ENCODE measurements around the gene NR5A2. TPM values are rescaled to one million over a fixed set of nuclear protein-coding genes. Genes with fewer than 3 reads are reported as not detected.

The NR5A2 gene
- total and polyA plus RNA-seq, 10 of the 15 experiments (the other 5 are each of a cell fraction or from before 2014, with no cell fraction given) = 0.02 to 0.60 (median 0.15) TPM; not detected in 1

- in situ Hi-C loops (cut with MboI) = no loop called here
Measured at GRCh38 chr1:200198236-200198635, 170.7 kb downstream of the NR5A2 start.

More at GRCh38 chr1:200198236-200198635, 170.7 kb downstream of the NR5A2 start:
- H4K20me1 ChIP-seq (ENCODE audit: control insufficient read depth, insufficient read depth) = no peaks in the 10 kb centered on the region; the same call in 1 of the 2 replicates
- intact Hi-C loops (cut with micrococcal nuclease; ENCODE audit: unreplicated experiment) = no loop called here
- ChIA-PET RAD21 (ENCODE audit: unreplicated experiment) (no interaction called here), SMC1A (ENCODE audit: uncharacterized antibody, unreplicated experiment) (interaction anchor here (1.3 kb wide), 1 partner anchor 31 kb away, joined by 3 read pairs; no protein-coding TSS in a partner anchor), CTCF (interaction anchor here (0.6 kb wide), 1 partner anchor 300 kb away, joined by 3 read pairs; no protein-coding TSS in a partner anchor), POLR2A (no interaction called here)
- H3K4me2 ChIP-seq (ENCODE audit: control insufficient read depth, insufficient read depth) = no peak overlapping the region
- TF ChIP-seq SRF (IDR thresholded peaks at IDR 0.05; ENCODE audit: low read depth in 2 of 2, low read length in 2 of 2) = no peak
- no peak for TF ChIP-seq SREBF1 (IDR thresholded peaks at IDR 0.05; ENCODE audit: low read length)
- TF ChIP-seq ZNF217 (IDR thresholded peaks at IDR 0.05) = no peak
- TF ChIP-seq CBX3 (IDR thresholded peaks at IDR 0.05; ENCODE audit: borderline replicate concordance, low read depth) = no peak
- no peak for TF ChIP-seq POLR2AphosphoS5 (IDR thresholded peaks at IDR 0.05; ENCODE audit: low read length)
- TF ChIP-seq SMAD5 (IDR thresholded peaks at IDR 0.05; ENCODE audit: low read depth) = no peak
- TF ChIP-seq ELK1 (IDR thresholded peaks at IDR 0.05; ENCODE audit: low read depth, low read length) = no peak
- TF ChIP-seq YY1 (IDR thresholded peaks at IDR 0.05; ENCODE audit: low read depth, low read length) = no peak
- no peak for TF ChIP-seq ETV6 (conservative IDR thresholded peaks at IDR 0.05 in 1 of 2, IDR thresholded peaks at IDR 0.05 in 1 of 2; ENCODE audit: borderline replicate concordance in 1 of 2, low read depth in 1 of 2)
- no peak for TF ChIP-seq PML (IDR thresholded peaks at IDR 0.05; ENCODE audit: low read length)
- no peak for TF ChIP-seq RBBP5 (conservative IDR thresholded peaks at IDR 0.05)
- TF ChIP-seq TBL1XR1 (IDR thresholded peaks at IDR 0.05; ENCODE audit: low read depth, low read length) = no peak
- TF ChIP-seq NRF1 (conservative IDR thresholded peaks at IDR 0.05; ENCODE audit: low read depth, low read length) = no peak
- TF ChIP-seq ZBTB40 (IDR thresholded peaks at IDR 0.05; ENCODE audit: borderline replicate concordance) = no peak
- no peak for TF ChIP-seq ESRRA (IDR thresholded peaks at IDR 0.05; ENCODE audit: low read length)
- H3K27me3 ChIP-seq (replicated peaks in 1 of 2; ENCODE audit: control insufficient read depth in 2 of 2, insufficient read depth in 2 of 2, low read length in 1 of 2) = no peaks in the 10 kb centered on the region; a peak in 3 of 4 replicates
- H3K27ac ChIP-seq (ENCODE audit: control insufficient read depth, insufficient read depth) = no peak overlapping the region
- no peaks in the 10 kb centered on the region for H3K4me1 ChIP-seq (ENCODE audit: control insufficient read depth, insufficient read depth, low read length)
- no peaks in the 10 kb centered on the region; the same call in 1 of the 3 replicates for H3K9me3 ChIP-seq (replicated peaks; ENCODE audit: control insufficient read depth, insufficient read depth, low read length)
- FAIRE-seq = no peak
- ATAC-seq = no peak
- no peaks in the 10 kb centered on the region for H3K36me3 ChIP-seq (ENCODE audit: control insufficient read depth in 2 of 2, insufficient read depth in 2 of 2, low read length in 1 of 2)
- H2AFZ ChIP-seq (ENCODE audit: control insufficient read depth, low read depth, low read length) = no peak overlapping the region
- H3K9ac ChIP-seq (ENCODE audit: control insufficient read depth, insufficient read depth, low read length) = no peak overlapping the region
- WGBS (ENCODE audit: insufficient coverage, insufficient replicate concordance, low lambda C conversion rate, missing lambda C conversion rate) = 28% methylated on average over 3 of the region's 3 CpGs
- BruUV-seq (replicated peaks) = no TSS peak
- H3K4me3 ChIP-seq = no peak overlapping the region
- DNase-seq (ENCODE audit: low read depth, low spot score) = no peak
- no peaks in the 10 kb centered on the region for H3K79me2 ChIP-seq (ENCODE audit: control insufficient read depth, insufficient read depth, low read length)

All from GM12878 (cell line).